B cell (primary cell): ENCODE measurements around the gene TP53TG5. TPM values are rescaled to one million over a fixed set of nuclear protein-coding genes. Genes with fewer than 3 reads are reported as not detected.

Experiments used
- ATAC-seq: fragments of 200-7000 bp; cut with Tn5 transposase; one replicate; pipeline ENCODE4 v1.10.0; 2021; ENCODE audit warnings: low read depth, mild to moderate bottlenecking, moderate number of reproducible peaks, moderate library complexity
- CTCF ChIA-PET: fragments of 350-600 bp; sonication (Branson Sonifier 250); formaldehyde crosslinking; loops from one replicate; lab custom pipeline; 2021; ENCODE audit warnings: antibody characterized with exemption, inconsistent platforms; lab: Charles Lee
- POLR2A ChIA-PET: fragments of 350-600 bp; sonication (Branson Sonifier 250); formaldehyde crosslinking; loops from one replicate; lab custom pipeline; 2021; ENCODE audit warnings: antibody characterized with exemption; lab: Charles Lee
- DNase-seq: peaks from one replicate; pipeline ENCODE4 v3.0.0; 2013
- H2AFZ ChIP-seq: 2 replicates; pipeline ENCODE4 v1.6.1; 2012; ENCODE audit warnings: mild to moderate bottlenecking, low read depth, low read length; ENCODE audit not compliant: insufficient read depth, poor library complexity, severe bottlenecking
- H3K27ac ChIP-seq, 2 donors: 1 replicate in 1 of 2; 2 replicates in 1 of 2; pipeline ENCODE4 v1.5.1; 2012 to 2013; ENCODE audit warnings: low read length in 2 of 2, mild to moderate bottlenecking in 2 of 2, moderate library complexity in 1 of 2
- H3K27me3 ChIP-seq, 4 experiments: fragments of 200-600 bp in 1 of 4; sonication (generic) in 1 of 4; replicated peaks in 1 of 4; 1 replicate in 2 of 4; 2 replicates in 2 of 4; pipeline versions ENCODE4 v1.6.1 to v1.7.0; 2013 to 2016; ENCODE audit warnings: low read length in 3 of 4, mild to moderate bottlenecking in 2 of 4, mixed read lengths in 1 of 4, moderate library complexity in 1 of 4; ENCODE audit not compliant: insufficient read depth in 4 of 4, control insufficient read depth in 3 of 4; ENCODE audit errors: control extremely low read depth in 1 of 4
- H3K36me3 ChIP-seq, 2 experiments: replicated peaks in 1 of 2; 1 replicate in 1 of 2; 2 replicates in 1 of 2; pipeline versions ENCODE4 v1.6.1 to v1.7.1; 2013; ENCODE audit warnings: low read length in 1 of 2; ENCODE audit not compliant: insufficient read depth in 2 of 2, control insufficient read depth in 1 of 2; ENCODE audit errors: control extremely low read depth in 1 of 2, extremely low read depth in 1 of 2
- H3K4me1 ChIP-seq, 2 donors: fragments of 200-600 bp in 1 of 2; sonication (generic) in 1 of 2; 1 replicate in 1 of 2; 2 replicates in 1 of 2; pipeline versions ENCODE4 v1.5.1 to v1.6.1; 2013 to 2017; ENCODE audit warnings: low read length in 2 of 2; ENCODE audit not compliant: control insufficient read depth in 2 of 2, insufficient read depth in 2 of 2
- H3K4me2 ChIP-seq: replicated peaks from 2 replicates; pipeline ENCODE3; 2012; ENCODE audit warnings: mild to moderate bottlenecking, low read depth, low read length; ENCODE audit not compliant: poor library complexity, severe bottlenecking
- H3K4me3 ChIP-seq, 5 experiments: fragments of 200-600 bp in 1 of 5; sonication (generic) in 1 of 5; 1 replicate in 3 of 5; 2 replicates in 2 of 5; pipeline versions ENCODE4 v1.5.1 to v1.7.0; 2011 to 2016; ENCODE audit warnings: low read length in 4 of 5, mild to moderate bottlenecking in 4 of 5, low read depth in 2 of 5, control low read depth in 1 of 5, moderate library complexity in 1 of 5; ENCODE audit not compliant: insufficient read depth in 1 of 5; ENCODE audit errors: control extremely low read depth in 1 of 5, extremely low read depth in 1 of 5
- H3K79me2 ChIP-seq: fragments of 200-600 bp; sonication (generic); one replicate; pipeline ENCODE4 v1.6.0; 2016; ENCODE audit warnings: low read length; ENCODE audit not compliant: control insufficient read depth, insufficient read depth
- H3K9ac ChIP-seq: fragments of 200-600 bp; sonication (generic); 2 replicates; pipeline ENCODE4 v1.6.1; 2017; ENCODE audit warnings: mild to moderate bottlenecking, low read length, moderate library complexity
- H3K9me3 ChIP-seq, 3 donors: one replicate each; pipeline versions ENCODE4 v1.6.1 to v1.7.1; 2013; ENCODE audit warnings: low read length in 2 of 3; ENCODE audit not compliant: control insufficient read depth in 2 of 3, insufficient read depth in 1 of 3; ENCODE audit errors: control extremely low read depth in 1 of 3
- H4K20me1 ChIP-seq: 2 replicates; pipeline ENCODE4 v1.6.0; 2012; ENCODE audit warnings: mild to moderate bottlenecking, low read length; ENCODE audit not compliant: insufficient read depth, control insufficient read depth, poor library complexity, severe bottlenecking
- H3K27ac Mint-ChIP-seq: one replicate; pipeline ENCODE4 v1.8.0; 2021; ENCODE audit warnings: mixed read lengths
- H3K27me3 Mint-ChIP-seq: one replicate; pipeline ENCODE4 v1.8.0; 2021; ENCODE audit warnings: mixed read lengths
- H3K4me1 Mint-ChIP-seq: one replicate; pipeline ENCODE4 v1.8.0; 2021; ENCODE audit warnings: mixed read lengths
- H3K4me3 Mint-ChIP-seq: one replicate; pipeline ENCODE4 v1.8.0; 2021; ENCODE audit warnings: mixed read lengths
- H3K9me3 Mint-ChIP-seq: one replicate; pipeline ENCODE4 v1.8.0; 2022; ENCODE audit warnings: mixed read lengths; ENCODE audit not compliant: insufficient read depth
- EZH2 ChIP-seq: IDR thresholded peaks from 2 replicates; pipeline ENCODE4 v1.6.1; 2012; ENCODE audit warnings: borderline replicate concordance, low read depth, mild to moderate bottlenecking, moderate library complexity, low read length; ENCODE audit not compliant: insufficient read depth, poor library complexity, severe bottlenecking
- WGBS: methylation state at CpG from one replicate; pipeline ENCODE4 v1.1.5; 2013; ENCODE audit warnings: missing lambda C conversion rate; ENCODE audit not compliant: insufficient coverage; 5-methylcytosine and 5-hydroxymethylcytosine counted together
- intact Hi-C: fragments of 100-400 bp; cut with micrococcal nuclease; formaldehyde crosslinking; loops from one replicate; pipeline ENCODE4 v1.10.0; 2022
- polyA plus RNA-seq: library from polyadenylated mRNA; depleted of rRNA; stranded (reverse); fragments of >200 nt; gene quantifications from 2 replicates; pipeline ENCODE4 v1.2.3, GENCODE V29; 2012
- total RNA-seq, 2 donors: library from RNA; stranded (reverse); fragments of 120-200 nt in 1 of 2; gene quantifications; 1 replicate in 1 of 2; 2 replicates in 1 of 2; pipeline versions ENCODE4 v1.2.3 to v1.2.4, GENCODE V29; 2013 to 2022
- TF ChIP-seq, protein P1 (sequence below): fragments of 200-600 bp; IDR thresholded peaks from one replicate; pipeline ENCODE4 v1.8.0; 2022; ENCODE audit warnings: antibody characterized with exemption, mild to moderate bottlenecking

Gene TP53TG5
- total and polyA plus RNA-seq, 2 donors (not counting 1 experiment from before 2014, with no cell fraction given), result not detected

DNA sequence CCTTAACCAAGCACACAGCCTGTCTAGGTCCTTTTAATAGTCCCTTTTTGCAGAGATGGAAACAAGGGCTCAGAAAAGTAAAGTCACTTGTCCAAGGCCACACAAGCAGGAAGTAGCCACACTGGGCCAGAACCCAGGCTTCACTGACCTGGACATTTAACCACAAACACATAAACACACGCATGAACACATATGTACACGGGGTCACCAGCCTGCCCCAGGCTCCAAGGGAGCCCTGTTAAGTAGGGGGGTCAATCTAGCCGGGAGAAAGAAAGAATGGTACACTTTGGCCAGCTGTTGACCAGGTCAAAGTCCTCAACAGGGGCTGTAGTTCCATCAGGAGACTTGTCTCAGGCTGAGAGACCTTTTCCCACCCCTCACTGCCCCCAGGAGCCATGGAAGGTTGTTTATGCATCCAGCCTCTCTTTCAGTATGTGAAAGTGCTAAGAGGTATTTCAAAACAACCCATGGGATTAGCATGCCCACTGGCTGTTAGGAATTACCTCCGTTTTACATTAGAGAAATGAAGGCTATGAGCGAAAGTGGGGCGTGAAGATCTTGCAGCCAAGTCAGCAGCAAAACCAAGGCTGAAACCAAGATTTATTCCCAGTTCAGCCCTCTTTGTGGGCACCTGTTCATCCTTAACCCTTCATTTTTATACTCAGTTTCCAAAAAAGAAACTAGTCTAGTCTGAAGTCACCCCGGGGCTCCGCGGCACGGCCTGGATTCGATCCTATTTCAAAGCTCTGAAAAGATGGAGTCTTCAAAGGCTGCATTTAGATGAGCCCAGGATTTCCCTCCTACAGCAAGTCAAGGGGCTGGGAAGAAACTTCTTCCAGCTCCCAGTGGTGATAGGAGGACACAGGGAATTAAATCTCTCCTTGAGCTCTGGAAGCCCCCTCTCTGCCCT, 39.7 kb downstream of the TP53TG5 start:
- H3K9ac ChIP-seq, result no peak overlapping the region
- DNase-seq (no peak), ATAC-seq (no peak)
- H3K9me3 Mint-ChIP-seq, result no peaks in the 10 kb centered on the region
- H2AFZ ChIP-seq, result no peak overlapping the region
- H3K4me2 ChIP-seq, result no peak overlapping the region
- no peaks in the 10 kb centered on the region for H4K20me1 ChIP-seq
- intact Hi-C loops, result no loop called here
- ChIA-PET POLR2A (no interaction called here), CTCF (no interaction called here)
- no peaks in the 10 kb centered on the region for H3K4me1 Mint-ChIP-seq
- TF ChIP-seq, protein P1, sequence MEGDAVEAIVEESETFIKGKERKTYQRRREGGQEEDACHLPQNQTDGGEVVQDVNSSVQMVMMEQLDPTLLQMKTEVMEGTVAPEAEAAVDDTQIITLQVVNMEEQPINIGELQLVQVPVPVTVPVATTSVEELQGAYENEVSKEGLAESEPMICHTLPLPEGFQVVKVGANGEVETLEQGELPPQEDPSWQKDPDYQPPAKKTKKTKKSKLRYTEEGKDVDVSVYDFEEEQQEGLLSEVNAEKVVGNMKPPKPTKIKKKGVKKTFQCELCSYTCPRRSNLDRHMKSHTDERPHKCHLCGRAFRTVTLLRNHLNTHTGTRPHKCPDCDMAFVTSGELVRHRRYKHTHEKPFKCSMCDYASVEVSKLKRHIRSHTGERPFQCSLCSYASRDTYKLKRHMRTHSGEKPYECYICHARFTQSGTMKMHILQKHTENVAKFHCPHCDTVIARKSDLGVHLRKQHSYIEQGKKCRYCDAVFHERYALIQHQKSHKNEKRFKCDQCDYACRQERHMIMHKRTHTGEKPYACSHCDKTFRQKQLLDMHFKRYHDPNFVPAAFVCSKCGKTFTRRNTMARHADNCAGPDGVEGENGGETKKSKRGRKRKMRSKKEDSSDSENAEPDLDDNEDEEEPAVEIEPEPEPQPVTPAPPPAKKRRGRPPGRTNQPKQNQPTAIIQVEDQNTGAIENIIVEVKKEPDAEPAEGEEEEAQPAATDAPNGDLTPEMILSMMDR, result no peak
- no peak for TF ChIP-seq EZH2
- H3K4me3 ChIP-seq, result no peak overlapping the region
- H3K27me3 ChIP-seq, result peaks cover 0 to 11% (median 0%) of the 10 kb centered on the region in 4 experiments
- no peak overlapping the region for H3K27ac Mint-ChIP-seq
- no peaks in the 10 kb centered on the region for H3K36me3 ChIP-seq
- no peak overlapping the region for H3K27ac ChIP-seq
- no peaks in the 10 kb centered on the region for H3K4me1 ChIP-seq
- H3K4me3 Mint-ChIP-seq, result no peak overlapping the region
- 91% methylated on average over 9 of the region's 11 CpGs for WGBS
- no peaks in the 10 kb centered on the region for H3K9me3 ChIP-seq
- peaks cover 7% of the 10 kb centered on the region for H3K27me3 Mint-ChIP-seq
- H3K79me2 ChIP-seq, result no peaks in the 10 kb centered on the region
